CD4-positive, alpha-beta T cell treated with Interleukin-6 for 4 hours (primary cell): Measurements from ENCODE around the gene TPSG1.
"Not testable (repeated sequence)": the region's sequence is repeated elsewhere in the genome, so short reads cannot be mapped to it uniquely, and the experiment has no call there.

ENCODE experiments used
- DNase-seq: peaks from one replicate; pipeline ENCODE4 v3.0.0-alpha.2; 2020; ENCODE audit warnings: mixed read lengths

The TPSG1 gene

GRCh38 chr16:1230084-1230470, 5.0 kb upstream of the TPSG1 start, which contains the start of gene TPSB2:
Gene TPSB2, minus strand, starts transcription at chr16:1230184. Its CDS starts 233 bp downstream, at chr16:1229951.
- not testable (repeated sequence) for DNase-seq

DNA sequence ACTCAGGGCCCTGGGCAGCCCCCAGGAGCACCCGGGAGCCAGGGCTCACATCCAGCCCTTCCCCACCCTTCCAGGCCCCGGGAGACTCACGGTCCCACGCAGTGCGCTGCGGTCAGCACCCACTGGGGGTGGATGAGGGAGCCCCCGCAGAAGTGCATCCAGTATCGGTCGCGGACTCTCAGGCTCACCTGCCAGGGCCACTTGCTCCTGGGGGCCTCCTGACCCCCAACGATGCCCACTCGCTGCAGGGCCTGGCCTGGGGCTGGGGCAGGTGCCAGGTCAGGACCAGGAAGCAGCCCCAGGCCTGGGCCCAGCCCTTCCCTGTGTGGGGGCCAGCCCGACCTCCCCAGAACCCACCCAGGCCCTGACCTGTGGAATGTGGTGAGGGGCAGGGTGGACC, 4.4 kb upstream of the TPSG1 start:
- not testable (repeated sequence) for DNase-seq

DNA sequence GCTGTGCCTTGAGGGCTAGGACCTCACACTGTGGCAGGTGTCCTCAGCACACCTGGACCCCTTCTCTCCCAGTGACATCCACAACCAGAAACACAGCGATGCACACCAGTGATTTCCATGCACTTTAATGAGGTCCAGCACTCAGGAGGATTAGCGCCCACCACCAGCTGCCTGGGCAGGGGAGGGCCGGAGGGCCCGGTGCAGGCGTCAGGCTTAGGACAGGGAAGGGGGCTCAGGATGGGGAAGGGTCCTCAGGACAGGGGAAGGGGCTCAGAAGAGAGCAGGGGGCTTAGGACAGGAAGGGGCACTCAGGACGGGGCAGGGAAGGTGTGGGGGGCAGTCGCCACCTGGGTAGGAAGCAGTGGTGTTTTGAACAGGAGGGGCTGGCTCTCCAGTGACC, 3.2 kb upstream of the TPSG1 start:
- not testable (repeated sequence) for DNase-seq

DNA sequence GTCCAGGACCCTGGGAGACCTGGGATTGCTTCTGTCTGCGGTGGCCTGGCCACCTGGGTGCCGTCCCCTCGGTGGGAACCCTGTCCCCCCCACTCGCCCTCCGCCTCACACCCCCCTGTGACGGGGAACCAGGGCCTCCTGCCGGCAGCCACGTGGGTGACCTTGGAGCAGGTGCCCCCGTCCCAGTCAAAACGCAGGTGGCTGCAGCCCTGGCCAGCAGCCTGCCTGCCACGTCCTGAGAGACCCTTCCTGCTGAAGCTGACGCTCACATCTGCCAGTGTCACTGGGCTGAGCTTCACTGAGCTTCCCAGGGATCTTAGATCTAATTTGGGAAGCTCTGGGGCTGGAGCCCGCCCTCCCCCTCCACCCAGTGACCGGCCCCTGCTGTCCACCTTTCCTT, 1.6 kb upstream of the TPSG1 start:
- DNase-seq = not testable (repeated sequence)

- DNase-seq = not testable (repeated sequence)
Observed at GRCh38 chr16:1225728-1226311, 752 bp upstream of the TPSG1 start.

DNA sequence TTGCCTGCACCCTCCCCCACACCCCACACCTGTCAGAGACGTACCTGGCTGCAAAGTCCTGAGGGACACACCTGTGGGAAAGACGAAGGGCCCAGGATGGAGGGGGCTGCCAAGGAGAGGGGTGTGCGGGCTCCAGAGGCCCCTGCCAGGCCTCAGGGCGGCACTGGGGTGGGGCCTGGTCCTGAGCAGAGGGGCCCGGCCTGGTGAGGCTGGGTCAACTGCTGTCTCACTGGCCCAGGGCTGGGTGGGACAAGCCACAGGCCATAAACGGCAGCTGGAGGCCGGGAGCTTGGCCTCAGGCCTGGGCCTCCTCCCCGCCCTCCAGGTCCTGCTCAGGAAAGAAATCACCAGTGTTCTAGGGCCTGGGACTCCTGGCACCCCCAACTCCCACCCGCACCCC, 510 bp downstream of the TPSG1 start:
- DNase-seq = no peak

- DNase-seq = no peak
Observed at GRCh38 chr16:1223355-1224214, 1.5 kb downstream of the TPSG1 start.

DNA sequence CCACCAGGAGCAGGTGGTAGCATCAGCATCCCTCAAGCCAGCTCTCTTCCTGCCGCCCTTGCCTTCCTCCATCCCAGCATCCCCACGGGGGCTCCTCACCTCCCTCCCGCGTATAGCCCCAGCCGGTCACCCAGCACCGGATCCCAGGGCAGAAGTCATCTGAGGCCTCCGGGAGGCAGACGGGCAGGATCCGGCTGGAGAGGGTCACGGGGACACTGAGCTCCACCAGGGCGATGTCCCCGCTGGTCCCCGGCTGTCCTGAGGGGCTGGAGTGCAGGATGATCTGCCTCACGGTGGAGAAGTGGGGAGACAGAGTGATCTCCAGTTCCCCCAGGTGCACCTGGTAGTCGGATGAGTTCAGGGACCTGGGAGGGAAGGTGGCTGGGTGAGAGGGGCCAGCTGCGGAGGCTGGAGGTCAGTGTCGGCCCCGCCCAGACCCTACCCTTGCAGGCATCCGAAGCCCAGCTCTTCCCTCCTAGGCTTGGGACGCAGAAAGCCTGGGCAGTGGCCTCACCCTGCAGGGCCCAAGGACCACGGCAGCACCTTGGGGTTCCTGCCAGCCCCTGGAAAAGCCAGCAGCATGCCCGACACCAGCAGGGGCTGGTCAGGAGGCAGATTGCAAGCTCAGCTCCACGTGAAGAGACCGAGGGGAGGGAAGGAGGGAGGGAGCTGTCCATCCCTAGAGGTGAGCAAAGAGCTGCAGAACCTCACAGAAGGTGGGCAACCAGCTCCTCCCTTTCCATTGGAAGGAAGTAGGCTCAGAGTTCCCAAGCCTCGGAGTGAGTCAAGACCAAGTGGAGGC, 2.3 kb downstream of the TPSG1 start:
- DNase-seq = no peak

- no peak for DNase-seq
Observed at GRCh38 chr16:1221628-1222552, 3.2 kb downstream of the TPSG1 start.

GRCh38 chr16:1220841-1221627, 4.0 kb downstream of the TPSG1 start:
- no peak for DNase-seq

DNA sequence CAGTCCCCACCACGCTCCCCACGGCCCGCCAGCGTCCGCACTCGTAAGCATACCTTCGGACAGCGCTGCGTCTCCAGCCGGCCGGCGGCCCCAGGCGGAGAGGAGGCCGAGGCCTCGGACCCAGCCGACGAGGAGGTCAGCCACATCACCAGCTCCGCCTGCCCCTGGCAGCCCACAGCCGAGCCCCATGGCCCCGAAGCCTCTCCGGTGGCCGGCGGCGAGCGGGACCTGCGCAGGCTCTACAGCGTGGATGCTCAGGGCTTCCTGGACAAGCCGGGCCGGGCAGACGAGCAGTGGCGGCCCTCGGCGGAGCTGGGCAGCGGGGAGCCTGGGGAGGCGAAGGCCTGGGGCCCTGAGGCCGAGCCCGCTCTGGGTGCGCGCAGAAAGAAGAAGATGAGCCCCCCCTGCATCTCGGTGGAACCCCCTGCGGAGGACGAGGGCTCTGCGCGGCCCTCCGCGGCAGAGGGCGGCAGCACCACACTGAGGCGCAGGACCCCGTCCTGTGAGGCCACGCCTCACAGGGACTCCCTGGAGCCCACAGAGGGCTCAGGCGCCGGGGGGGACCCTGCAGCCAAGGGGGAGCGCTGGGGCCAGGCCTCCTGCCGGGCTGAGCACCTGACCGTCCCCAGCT, 4.9 kb downstream of the TPSG1 start:
- DNase-seq = no peak

DNA sequence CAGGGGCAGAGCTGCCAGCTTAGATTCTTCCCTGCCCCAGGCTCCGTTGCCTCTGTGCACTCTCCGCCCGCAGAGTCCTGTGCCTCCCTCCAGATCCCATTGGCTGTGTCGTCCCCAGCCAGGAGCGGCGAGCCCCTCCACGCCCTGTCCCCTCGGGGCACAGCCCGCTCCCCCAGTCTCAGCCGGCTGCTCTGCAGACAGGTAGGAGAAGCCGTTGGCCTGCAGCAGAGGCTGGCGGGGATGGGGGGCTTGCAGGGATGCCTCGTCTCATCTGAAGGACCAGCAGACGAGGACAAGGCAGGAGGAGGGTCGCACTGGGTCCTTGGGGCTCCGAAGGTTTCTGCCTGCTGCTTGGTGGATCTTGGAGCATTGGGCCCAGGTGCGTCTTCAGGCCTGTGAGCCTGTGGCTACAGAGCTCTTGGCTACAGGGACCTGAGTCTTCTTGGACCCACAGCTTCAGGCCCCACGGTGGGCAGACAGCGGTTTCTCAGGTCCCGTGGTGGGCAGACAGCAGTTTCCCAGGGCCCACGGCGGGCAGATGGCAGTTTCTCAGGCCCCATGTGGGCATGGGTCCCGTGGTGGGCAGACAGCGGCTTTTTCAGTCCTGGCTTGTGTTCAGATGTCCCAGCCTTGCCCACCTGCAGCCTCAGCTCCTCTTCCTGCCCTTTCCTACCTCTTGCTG, 6.0 kb downstream of the TPSG1 start:
- no peak for DNase-seq

DNA sequence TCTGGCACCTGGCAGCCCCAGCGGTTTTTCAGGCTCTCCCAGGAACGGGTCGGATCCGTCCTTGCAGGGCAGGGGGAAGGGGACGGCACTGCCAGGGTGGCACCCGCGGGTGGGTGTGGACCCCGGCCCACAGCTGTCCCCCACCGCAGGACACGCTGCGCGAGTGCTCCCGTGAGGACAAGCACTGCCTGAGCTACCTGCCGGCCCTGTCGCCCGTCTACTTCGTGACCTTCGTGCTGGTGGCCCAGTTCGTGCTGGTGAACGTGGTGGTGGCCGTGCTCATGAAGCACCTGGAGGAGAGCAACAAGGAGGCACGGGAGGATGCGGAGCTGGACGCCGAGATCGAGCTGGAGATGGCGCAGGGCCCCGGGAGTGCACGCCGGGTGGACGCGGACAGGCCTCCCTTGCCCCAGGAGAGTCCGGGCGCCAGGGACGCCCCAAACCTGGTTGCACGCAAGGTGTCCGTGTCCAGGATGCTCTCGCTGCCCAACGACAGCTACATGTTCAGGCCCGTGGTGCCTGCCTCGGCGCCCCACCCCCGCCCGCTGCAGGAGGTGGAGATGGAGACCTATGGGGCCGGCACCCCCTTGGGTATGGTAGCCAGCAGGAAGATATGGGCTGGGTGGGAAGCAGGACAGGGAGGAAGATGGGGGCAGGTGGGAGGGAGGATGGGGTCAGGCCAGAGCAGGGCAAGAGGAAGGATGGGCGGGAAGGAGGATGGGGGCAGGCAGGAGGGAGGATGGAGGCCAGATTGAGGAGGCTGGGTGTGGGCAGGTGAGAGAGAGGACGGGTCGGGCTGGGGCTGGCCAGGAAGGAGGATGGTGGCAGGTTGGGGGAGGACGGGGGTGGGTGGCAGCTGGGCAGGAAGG, 6.8 kb downstream of the TPSG1 start:
- DNase-seq = no peak

- no peak for DNase-seq
Observed at GRCh38 chr16:1217526-1217925, 7.5 kb downstream of the TPSG1 start.

DNA sequence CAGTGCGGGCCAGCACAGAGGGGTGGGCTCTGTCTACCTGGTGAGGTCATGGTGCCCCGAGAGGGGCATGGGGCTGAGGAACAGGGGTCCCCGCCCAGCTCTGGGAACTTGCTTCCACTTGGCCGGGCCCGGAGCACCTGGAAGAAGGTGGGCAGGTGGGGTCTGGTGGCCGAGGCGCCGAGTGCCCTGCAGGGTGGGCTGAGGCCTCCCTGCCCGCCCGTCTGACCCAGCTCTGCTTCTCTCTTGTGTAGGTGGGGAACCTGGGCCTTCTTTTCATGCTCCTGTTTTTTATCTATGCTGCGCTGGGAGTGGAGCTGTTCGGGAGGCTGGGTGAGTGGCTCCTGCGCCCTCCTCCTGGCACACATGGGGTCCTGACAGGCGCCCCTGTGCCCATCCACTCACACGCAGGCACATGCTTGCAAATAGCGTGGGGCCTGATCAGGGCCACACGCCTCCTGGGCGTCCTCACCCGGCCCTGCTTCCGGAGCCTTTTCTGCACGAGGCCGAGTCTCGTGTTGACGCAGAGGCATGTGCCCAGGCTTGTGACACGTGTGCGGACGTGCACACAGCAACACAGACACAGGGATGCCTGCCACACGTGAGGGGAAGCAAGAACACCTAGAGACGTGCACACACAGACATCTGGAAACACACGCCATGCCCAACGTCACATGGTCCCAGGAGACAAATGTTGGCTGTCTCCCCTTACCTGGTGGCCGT, 8.2 kb downstream of the TPSG1 start:
- DNase-seq = no peak

GRCh38 chr16:1216296-1216619, 8.8 kb downstream of the TPSG1 start:
- no peak for DNase-seq

- DNase-seq = no peak
Observed at GRCh38 chr16:1215574-1216295, 9.3 kb downstream of the TPSG1 start.

DNA sequence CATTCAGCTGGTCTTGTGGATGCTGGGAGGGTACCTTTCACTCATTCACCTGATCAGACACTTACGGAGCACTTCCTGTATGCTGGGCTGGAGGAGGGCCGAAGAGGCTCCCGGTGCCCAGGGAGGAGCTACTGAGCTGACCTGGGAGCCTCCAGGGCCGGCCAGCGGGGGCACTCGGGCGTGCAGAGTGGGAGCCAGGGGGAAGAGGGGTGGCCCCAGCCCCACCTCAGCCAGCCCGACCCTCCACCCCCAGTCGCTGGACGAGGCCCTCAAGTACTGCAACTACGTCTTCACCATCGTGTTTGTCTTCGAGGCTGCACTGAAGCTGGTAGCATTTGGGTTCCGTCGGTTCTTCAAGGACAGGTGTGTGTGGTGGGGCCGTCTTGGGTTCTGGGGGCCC, 10.3 kb downstream of the TPSG1 start:
- no peak for DNase-seq
